Mucosa of descending colon (tissue), 3 donors: ENCODE data around the gene IQCK. TPM values are rescaled to one million over a fixed set of nuclear protein-coding genes. Genes with fewer than 3 reads are reported as not detected.

ENCODE experiments used
- ATAC-seq: fragments of 200-7000 bp; cut with Tn5 transposase; one replicate; pipeline ENCODE4 v1.9.1; 2020; ENCODE audit warnings: mild to moderate bottlenecking, moderate library complexity
- DNase-seq, 3 donors: peaks; one replicate each; pipeline ENCODE4 v3.0.0-alpha.2; 2020
- H3K36me3 ChIP-seq: fragments of 200-600 bp; one replicate; pipeline ENCODE4 v1.8.0; 2021; ENCODE audit warnings: low read depth, mild to moderate bottlenecking
- H3K4me1 ChIP-seq: fragments of 200-600 bp; one replicate; pipeline ENCODE4 v1.8.0; 2021; ENCODE audit warnings: low read depth, mild to moderate bottlenecking
- H3K4me3 ChIP-seq: fragments of 200-600 bp; one replicate; pipeline ENCODE4 v1.8.0; 2021; ENCODE audit warnings: mild to moderate bottlenecking
- H3K9me3 ChIP-seq: fragments of 200-600 bp; one replicate; pipeline ENCODE4 v1.8.0; 2021; ENCODE audit warnings: mild to moderate bottlenecking
- CTCF ChIP-seq: fragments of 200-600 bp; IDR thresholded peaks from one replicate; pipeline ENCODE4 v1.8.0; 2022; ENCODE audit warnings: antibody characterized with exemption, mild to moderate bottlenecking
- intact Hi-C, 2 donors: fragments of 100-400 bp; cut with DNase I in 1 of 2; cut with micrococcal nuclease in 1 of 2; formaldehyde crosslinking; loops; one replicate each; pipeline versions ENCODE4 v1.11.0 to v1.11.1; 2022; cut with DNase I, micrococcal nuclease
- total RNA-seq, 3 donors: library from RNA; stranded (reverse); fragmentation: NEBNext Ultra II Directional in 2 of 3; extraction: Animal tissue kit (Norgen Biotek cat#: 25700) in 2 of 3; gene quantifications; one replicate each; pipeline versions ENCODE4 v1.2.1 to v1.2.4, GENCODE V29; 2021 to 2023
- donor health status: DM: no; HTN: no; CAD: no; lungs with moderate emphysema.
- donor health status: DM: no; HTN: no; CAD: no.
- donor health status: DM: no; HTN: yes; CAD: no.

IQCK gene
- total RNA-seq, 3 donors from 2014 or later, result 9.1 to 14.0 (median 12.0) TPM

- intact Hi-C loops, result no loop called here
Measured at GRCh38 chr16:19856120-19856519, 138.0 kb downstream of the IQCK start.

GRCh38 chr16:19857593-19858339 lies 139.7 kb downstream of the IQCK start:
- no peak for ATAC-seq
- no peak for TF ChIP-seq CTCF
- Histone ChIP-seq H3K4me1 (no peaks in the 10 kb centered on the region), H3K36me3 (no peaks in the 10 kb centered on the region), H3K9me3 (no peaks in the 10 kb centered on the region), H3K4me3 (no peak overlapping the region)
- DNase-seq, result no peak
- intact Hi-C loops, result no loop called here

More at GRCh38 chr16:19856120-19856519, 138.0 kb downstream of the IQCK start:
- Histone ChIP-seq H3K4me1 (no peaks in the 10 kb centered on the region), H3K36me3 (no peaks in the 10 kb centered on the region), H3K4me3 (no peak overlapping the region), H3K9me3 (no peaks in the 10 kb centered on the region)
- no peak for ATAC-seq
- no peak for TF ChIP-seq CTCF
- no peak for DNase-seq

- no peak for ATAC-seq
- Histone ChIP-seq H3K4me1 (no peaks in the 10 kb centered on the region), H3K9me3 (no peaks in the 10 kb centered on the region), H3K4me3 (no peak overlapping the region), H3K36me3 (no peaks in the 10 kb centered on the region)
- intact Hi-C loops, result no loop called here
- no peak for TF ChIP-seq CTCF
- no peak for DNase-seq
Measured at GRCh38 chr16:19858340-19859018, 140.4 kb downstream of the IQCK start.

GRCh38 chr16:19859166-19859565 lies 141.1 kb downstream of the IQCK start:
- Histone ChIP-seq H3K36me3 (no peaks in the 10 kb centered on the region), H3K9me3 (no peaks in the 10 kb centered on the region), H3K4me3 (no peak overlapping the region), H3K4me1 (no peaks in the 10 kb centered on the region)
- ATAC-seq, result no peak
- intact Hi-C loops, result no loop called here
- no peak for TF ChIP-seq CTCF
- no peak for DNase-seq

- H3K36me3 ChIP-seq, result no peaks in the 10 kb centered on the region
- intact Hi-C loops, result no loop called here
- no peak for ATAC-seq
- no peak overlapping the region for H3K4me3 ChIP-seq
- H3K4me1 ChIP-seq, result no peaks in the 10 kb centered on the region
- DNase-seq, result no peak
- no peak for TF ChIP-seq CTCF
- H3K9me3 ChIP-seq, result no peaks in the 10 kb centered on the region
Measured at GRCh38 chr16:19859603-19860002, 141.5 kb downstream of the IQCK start.
